HepG2 (cell line): ENCODE data around the gene SEC63. TPM values are rescaled to one million over a fixed set of nuclear protein-coding genes. Genes with fewer than 3 reads are reported as not detected.

ENCODE experiments used
- CBX1 ChIP-seq: IDR thresholded peaks from one replicate; pipeline ENCODE4 v1.6.1; 2016; ENCODE audit warnings: antibody characterized with exemption, low read depth
- GZF1 ChIP-seq: sonication (generic); formaldehyde crosslinking; IDR thresholded peaks from 2 replicates; pipeline ENCODE4 v1.5.1; 2020; ENCODE audit warnings: mild to moderate bottlenecking, missing genetic modification reagents
- MAF1 ChIP-seq: sonication (generic); formaldehyde crosslinking; IDR thresholded peaks from 2 replicates; pipeline ENCODE4 v1.5.0; 2020; ENCODE audit warnings: missing genetic modification reagents, borderline replicate concordance
- MTA1 ChIP-seq: sonication (generic); formaldehyde crosslinking; IDR thresholded peaks from 2 replicates; pipeline ENCODE4 v1.4.0; 2020; ENCODE audit warnings: missing genetic modification reagents, mild to moderate bottlenecking, borderline replicate concordance
- NFYC ChIP-seq: IDR thresholded peaks from 2 replicates; pipeline ENCODE4 v1.6.1; 2016; ENCODE audit warnings: missing genetic modification reagents, missing compliant biosample characterization
- ONECUT2 ChIP-seq: sonication (generic); formaldehyde crosslinking; IDR thresholded peaks from 2 replicates; pipeline ENCODE4 v1.4.0; 2020; ENCODE audit warnings: missing genetic modification reagents
- PATZ1 ChIP-seq: sonication (generic); formaldehyde crosslinking; IDR thresholded peaks from 2 replicates; pipeline ENCODE4 v1.4.0; 2020; ENCODE audit warnings: missing genetic modification reagents
- PCBP1 ChIP-seq: fragments of 200-400 bp; formaldehyde crosslinking; IDR thresholded peaks from 2 replicates; pipeline ENCODE4 v1.6.1; 2017; ENCODE audit warnings: mild to moderate bottlenecking, low read depth, low read length, borderline replicate concordance
- PLRG1 ChIP-seq: fragments of 450-650 bp; conservative IDR thresholded peaks from 2 replicates; pipeline ENCODE4 v1.6.1; 2016
- SNAPC2 ChIP-seq: sonication (generic); formaldehyde crosslinking; IDR thresholded peaks from 2 replicates; pipeline ENCODE4 v1.8.1; 2022; ENCODE audit warnings: mild to moderate bottlenecking, missing genetic modification reagents
- SYNCRIP ChIP-seq: fragments of 200-400 bp; formaldehyde crosslinking; IDR thresholded peaks from 2 replicates; pipeline ENCODE4 v1.6.1; 2018; ENCODE audit warnings: mild to moderate bottlenecking, low read depth, low read length; ENCODE audit not compliant: insufficient read depth
- ZBTB1 ChIP-seq: sonication (generic); formaldehyde crosslinking; IDR thresholded peaks from 2 replicates; pipeline ENCODE4 v1.4.0; 2020; ENCODE audit warnings: missing genetic modification reagents, borderline replicate concordance
- ZNF383 ChIP-seq: sonication (generic); formaldehyde crosslinking; IDR thresholded peaks from 2 replicates; pipeline ENCODE4 v1.4.0; 2020; ENCODE audit warnings: missing genetic modification reagents, mild to moderate bottlenecking, borderline replicate concordance
- ZNF574 ChIP-seq: sonication (generic); formaldehyde crosslinking; IDR thresholded peaks from 2 replicates; pipeline ENCODE4 v1.4.0; 2020; ENCODE audit warnings: missing genetic modification reagents
- ZNF781 ChIP-seq: sonication (generic); formaldehyde crosslinking; IDR thresholded peaks from 2 replicates; pipeline ENCODE4 v1.5.1; 2020; ENCODE audit warnings: borderline replicate concordance, mild to moderate bottlenecking, missing genetic modification reagents; ENCODE audit errors: not compliant biosample characterization
- polyA plus RNA-seq, 8 experiments: library from polyadenylated mRNA; depleted of rRNA in 3 of 8; stranded (reverse) in 7 of 8; unstranded in 1 of 8; fragments of >200 nt; fragmentation: Illumina TruSeq in 4 of 8; extraction: Trizol in 4 of 8; gene quantifications; 2 replicates each; pipeline versions ENCODE4 v1.2.1 to v1.2.3, GENCODE V29; 2011 to 2016; ENCODE audit warnings: low read depth in 4 of 8, missing spikeins in 1 of 8, mixed read lengths in 1 of 8; ENCODE audit not compliant: insufficient read depth in 1 of 8
- total RNA-seq, 5 experiments: library from RNA; depleted of rRNA; stranded (reverse); fragments of >200 nt; fragmentation: Illumina TruSeq; extraction: Trizol; gene quantifications; 2 replicates each; pipeline ENCODE4 v1.2.3, GENCODE V29; 2016; ENCODE audit warnings: low read depth in 1 of 5
- TF ChIP-seq, protein P1 (sequence below): sonication (generic); formaldehyde crosslinking; IDR thresholded peaks from 2 replicates; pipeline ENCODE4 v1.5.1; 2020; ENCODE audit warnings: mild to moderate bottlenecking, moderate library complexity, missing genetic modification reagents
- TF ChIP-seq, protein P2 (sequence below): sonication (generic); formaldehyde crosslinking; conservative IDR thresholded peaks from 2 replicates; pipeline ENCODE4 v1.4.0; 2020; ENCODE audit warnings: missing genetic modification reagents
- TF ChIP-seq, protein P3 (sequence below): IDR thresholded peaks from 2 replicates; pipeline ENCODE4 v1.6.1; 2016; ENCODE audit warnings: mild to moderate bottlenecking
- TF ChIP-seq, protein P4 (sequence below): sonication (generic); formaldehyde crosslinking; IDR thresholded peaks from 2 replicates; pipeline ENCODE4 v1.8.0; 2022; ENCODE audit warnings: missing genetic modification reagents, low read depth, mild to moderate bottlenecking, borderline replicate concordance

The SEC63 gene
- total and polyA plus RNA-seq, 2 of the 13 experiments (the other 11 are each of a cell fraction or from before 2014, with no cell fraction given): 20.2 to 45.9 TPM

DNA sequence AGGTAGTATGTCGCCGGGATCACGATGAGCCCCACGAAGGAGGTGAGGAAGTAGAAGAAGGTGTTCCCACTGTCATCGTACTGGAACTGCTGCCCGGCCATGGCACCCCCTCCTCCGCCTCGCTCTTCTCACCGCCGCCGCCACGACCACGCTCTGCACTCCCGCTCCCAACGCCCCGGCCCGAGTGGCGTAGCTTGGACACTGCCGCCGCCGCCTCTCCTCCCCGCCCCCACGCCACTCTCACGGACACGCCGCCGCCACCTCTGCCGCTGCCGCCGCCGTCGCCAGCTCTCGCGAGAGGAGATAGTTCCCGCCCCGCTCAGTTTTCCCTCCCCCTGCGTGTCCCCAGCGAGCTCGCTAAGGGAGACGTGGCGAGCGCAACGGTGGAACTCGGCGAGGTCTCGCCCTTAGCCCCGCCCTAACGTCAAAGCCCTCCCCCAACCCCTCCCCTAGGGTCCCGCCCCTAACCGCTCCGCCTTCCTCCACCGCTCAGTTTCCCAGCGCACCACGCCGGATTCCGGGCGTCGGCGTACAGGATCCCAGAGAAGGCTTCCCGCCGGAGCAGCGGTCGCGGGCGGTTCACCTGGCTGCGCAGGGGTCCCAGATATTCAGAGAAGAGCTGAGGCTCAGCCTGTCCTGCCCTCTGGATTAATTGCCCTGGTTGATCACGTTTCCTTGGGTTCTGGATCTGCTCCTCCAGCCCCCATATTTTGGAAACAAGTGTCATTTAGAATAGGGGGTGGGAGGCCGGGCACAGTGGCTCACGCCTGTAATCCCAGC, at the start of gene SEC63 (continued):
- TF ChIP-seq, protein P1, sequence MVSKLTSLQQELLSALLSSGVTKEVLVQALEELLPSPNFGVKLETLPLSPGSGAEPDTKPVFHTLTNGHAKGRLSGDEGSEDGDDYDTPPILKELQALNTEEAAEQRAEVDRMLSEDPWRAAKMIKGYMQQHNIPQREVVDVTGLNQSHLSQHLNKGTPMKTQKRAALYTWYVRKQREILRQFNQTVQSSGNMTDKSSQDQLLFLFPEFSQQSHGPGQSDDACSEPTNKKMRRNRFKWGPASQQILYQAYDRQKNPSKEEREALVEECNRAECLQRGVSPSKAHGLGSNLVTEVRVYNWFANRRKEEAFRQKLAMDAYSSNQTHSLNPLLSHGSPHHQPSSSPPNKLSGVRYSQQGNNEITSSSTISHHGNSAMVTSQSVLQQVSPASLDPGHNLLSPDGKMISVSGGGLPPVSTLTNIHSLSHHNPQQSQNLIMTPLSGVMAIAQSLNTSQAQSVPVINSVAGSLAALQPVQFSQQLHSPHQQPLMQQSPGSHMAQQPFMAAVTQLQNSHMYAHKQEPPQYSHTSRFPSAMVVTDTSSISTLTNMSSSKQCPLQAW: 0 out of 2 replicates have a peak, but pooled peaks have one; percentile 16
- TF ChIP-seq ZBTB1 (no peak), MAF1 (CRISPR knock-in tag) (no peak), ZNF383 (CRISPR knock-in tag) (no peak), CBX1 (peak; percentile 62), ZNF574 (CRISPR knock-in tag) (peak; percentile 24; the same call in 1 of the 2 replicates), NFYC (CRISPR knock-in tag) (peak; percentile 32; the same call in 1 of the 2 replicates), PLRG1 (no peak), MTA1 (peak; percentile 82; the same call in 1 of the 2 replicates), SYNCRIP (no peak), SNAPC2 (CRISPR knock-in tag) (no peak), PATZ1 (CRISPR knock-in tag) (0 out of 2 replicates have a peak, but pooled peaks have one; percentile 56), PCBP1 (peak; percentile 41; the same call in 1 of the 2 replicates), ONECUT2 (CRISPR knock-in tag) (no peak), GZF1 (CRISPR knock-in tag) (no peak), ZNF781 (no peak)
- TF ChIP-seq, protein P2, sequence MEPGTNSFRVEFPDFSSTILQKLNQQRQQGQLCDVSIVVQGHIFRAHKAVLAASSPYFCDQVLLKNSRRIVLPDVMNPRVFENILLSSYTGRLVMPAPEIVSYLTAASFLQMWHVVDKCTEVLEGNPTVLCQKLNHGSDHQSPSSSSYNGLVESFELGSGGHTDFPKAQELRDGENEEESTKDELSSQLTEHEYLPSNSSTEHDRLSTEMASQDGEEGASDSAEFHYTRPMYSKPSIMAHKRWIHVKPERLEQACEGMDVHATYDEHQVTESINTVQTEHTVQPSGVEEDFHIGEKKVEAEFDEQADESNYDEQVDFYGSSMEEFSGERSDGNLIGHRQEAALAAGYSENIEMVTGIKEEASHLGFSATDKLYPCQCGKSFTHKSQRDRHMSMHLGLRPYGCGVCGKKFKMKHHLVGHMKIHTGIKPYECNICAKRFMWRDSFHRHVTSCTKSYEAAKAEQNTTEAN (CRISPR knock-in tag): no peak; the same call in 1 of the 2 replicates
- TF ChIP-seq, protein P3, sequence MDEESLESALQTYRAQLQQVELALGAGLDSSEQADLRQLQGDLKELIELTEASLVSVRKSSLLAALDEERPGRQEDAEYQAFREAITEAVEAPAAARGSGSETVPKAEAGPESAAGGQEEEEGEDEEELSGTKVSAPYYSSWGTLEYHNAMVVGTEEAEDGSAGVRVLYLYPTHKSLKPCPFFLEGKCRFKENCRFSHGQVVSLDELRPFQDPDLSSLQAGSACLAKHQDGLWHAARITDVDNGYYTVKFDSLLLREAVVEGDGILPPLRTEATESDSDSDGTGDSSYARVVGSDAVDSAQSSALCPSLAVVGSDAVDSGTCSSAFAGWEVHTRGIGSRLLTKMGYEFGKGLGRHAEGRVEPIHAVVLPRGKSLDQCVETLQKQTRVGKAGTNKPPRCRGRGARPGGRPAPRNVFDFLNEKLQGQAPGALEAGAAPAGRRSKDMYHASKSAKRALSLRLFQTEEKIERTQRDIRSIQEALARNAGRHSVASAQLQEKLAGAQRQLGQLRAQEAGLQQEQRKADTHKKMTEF (CRISPR knock-in tag): peak; percentile 55
- TF ChIP-seq, protein P4, sequence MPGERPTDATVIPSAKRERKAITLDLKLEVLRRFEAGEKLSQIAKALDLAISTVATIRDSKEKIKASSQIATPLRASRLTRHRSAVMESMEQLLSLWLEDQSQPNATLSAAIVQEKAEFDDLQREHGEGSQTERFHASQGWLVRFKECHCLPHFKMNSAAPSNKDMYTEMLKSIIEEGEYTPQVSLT (CRISPR knock-in tag): no peak; the same call in 1 of the 2 replicates
